Endothelial cell of umbilical vein (primary cell): ENCODE data around the gene LZTS3. TPM values are rescaled to one million over a fixed set of nuclear protein-coding genes. Genes with fewer than 3 reads are reported as not detected.

Source experiments
- BruUV-seq: library from RNA; stranded (reverse); fragments of 400-500 nt; replicated peaks from 2 replicates; lab custom pipeline; 2021; lab: Mats Ljungman, UMichigan
- CTCF ChIA-PET: fragments of 300-600, 350-600 bp; sonication (Branson Sonifier 250); formaldehyde crosslinking; loops from one replicate; lab custom pipeline; 2021; ENCODE audit warnings: antibody characterized with exemption, inconsistent platforms; lab: Charles Lee
- POLR2A ChIA-PET: fragments of 300-600, 350-600 bp; sonication (Branson Sonifier 250); formaldehyde crosslinking; loops from one replicate; lab custom pipeline; 2021; ENCODE audit warnings: antibody characterized with exemption, inconsistent platforms; lab: Charles Lee
- DNase-seq: peaks from one replicate; pipeline ENCODE4 v3.0.0-alpha.2; 2011; ENCODE audit warnings: low read depth, low spot score
- FAIRE-seq: peaks from 2 replicates; lab custom pipeline; 2011; peaks lifted over from hg19 to GRCh38; lab: Jason Lieb, UNC
- H2AFZ ChIP-seq: 2 replicates; pipeline ENCODE4 v1.6.0; 2012; ENCODE audit warnings: low read depth, low read length, control low read depth, inconsistent platforms
- H3K27ac ChIP-seq: 2 replicates; pipeline ENCODE4 v1.5.1; 2011; ENCODE audit warnings: low read depth, mild to moderate bottlenecking, control low read depth, low read length, moderate library complexity; ENCODE audit not compliant: insufficient read depth
- H3K27me3 ChIP-seq, 2 experiments: 2 replicates each; pipeline versions ENCODE4 v1.6.0 to v1.6.1; 2011; ENCODE audit warnings: low read length in 2 of 2, mixed read lengths in 1 of 2; ENCODE audit not compliant: control insufficient read depth in 2 of 2, insufficient read depth in 2 of 2
- H3K36me3 ChIP-seq, 2 experiments: 2 replicates in 1 of 2; 3 replicates in 1 of 2; pipeline ENCODE4 v1.5.1; 2011; ENCODE audit warnings: low read length in 2 of 2, mild to moderate bottlenecking in 1 of 2, moderate library complexity in 1 of 2; ENCODE audit not compliant: control insufficient read depth in 2 of 2, insufficient read depth in 2 of 2; ENCODE audit errors: extremely low read depth in 1 of 2
- H3K4me1 ChIP-seq: 3 replicates; pipeline ENCODE4 v1.5.1; 2011; ENCODE audit warnings: mild to moderate bottlenecking, low read length; ENCODE audit not compliant: control insufficient read depth, insufficient read depth; ENCODE audit errors: extremely low read depth
- H3K4me2 ChIP-seq: 2 replicates; pipeline ENCODE4 v1.6.1; 2011; ENCODE audit warnings: low read length, control low read depth, mixed read lengths; ENCODE audit not compliant: insufficient read depth
- H3K4me3 ChIP-seq, 3 experiments: fragments of 200-600 bp in 1 of 3; sonication (generic), shearing (Covaris generic) in 1 of 3; replicated peaks in 1 of 3; 2 replicates each; pipeline ENCODE4 v1.5.1; 2011 to 2016; ENCODE audit warnings: control low read depth in 3 of 3, low read length in 3 of 3, mild to moderate bottlenecking in 2 of 3, inconsistent platforms in 1 of 3, low read depth in 1 of 3, moderate library complexity in 1 of 3; ENCODE audit not compliant: insufficient read depth in 1 of 3
- H3K79me2 ChIP-seq: 2 replicates; pipeline ENCODE4 v1.6.0; 2012; ENCODE audit warnings: low read length, inconsistent platforms; ENCODE audit not compliant: control insufficient read depth, insufficient read depth
- H3K9ac ChIP-seq: replicated peaks from 2 replicates; pipeline ENCODE3; 2011; ENCODE audit warnings: low read length, control low read depth; ENCODE audit not compliant: insufficient read depth; ENCODE audit errors: extremely low read depth
- H3K9me1 ChIP-seq: replicated peaks from 3 replicates; pipeline ENCODE4 v1.6.0; 2011; ENCODE audit warnings: mild to moderate bottlenecking, low read length; ENCODE audit not compliant: control insufficient read depth, insufficient read depth; ENCODE audit errors: extremely low read depth
- H3K9me3 ChIP-seq: replicated peaks from 2 replicates; pipeline ENCODE4 v1.5.1; 2012; ENCODE audit warnings: low read length, inconsistent platforms; ENCODE audit not compliant: control insufficient read depth, insufficient read depth
- H4K20me1 ChIP-seq: replicated peaks from 2 replicates; pipeline ENCODE3; 2011; ENCODE audit warnings: mild to moderate bottlenecking, low read length; ENCODE audit not compliant: control insufficient read depth, insufficient read depth; ENCODE audit errors: extremely low read depth
- EZH2 ChIP-seq: IDR thresholded peaks from 2 replicates; pipeline ENCODE4 v1.6.1; 2012; ENCODE audit warnings: borderline replicate concordance, low read depth, mild to moderate bottlenecking, moderate library complexity, low read length, inconsistent platforms; ENCODE audit not compliant: severe bottlenecking
- FOS ChIP-seq: IDR thresholded peaks from 2 replicates; pipeline ENCODE4 v1.6.1; 2011; ENCODE audit warnings: mild to moderate bottlenecking, low read length, moderate library complexity, borderline replicate concordance; ENCODE audit not compliant: insufficient read depth
- GATA2 ChIP-seq: IDR thresholded peaks from 2 replicates; pipeline ENCODE4 v1.7.0; 2011; ENCODE audit warnings: low read depth, mild to moderate bottlenecking, moderate library complexity, mixed read lengths, low read length; ENCODE audit not compliant: insufficient read length, insufficient read depth
- JUN ChIP-seq: IDR thresholded peaks from 2 replicates; pipeline ENCODE4 v1.6.1; 2011; ENCODE audit warnings: borderline replicate concordance, low read depth; ENCODE audit not compliant: insufficient read length, insufficient read depth
- MYC ChIP-seq: IDR thresholded peaks from one replicate; pipeline ENCODE4 v1.6.1; 2011; ENCODE audit warnings: mild to moderate bottlenecking, low read depth, low read length
- POLR2A ChIP-seq: IDR thresholded peaks from 2 replicates; pipeline ENCODE4 v1.6.1; 2012; ENCODE audit warnings: low read depth, mild to moderate bottlenecking, control low read depth, low read length
- POLR2AphosphoS5 ChIP-seq: IDR thresholded peaks from 2 replicates; pipeline ENCODE4 v1.6.1; 2012; ENCODE audit warnings: low read depth, mild to moderate bottlenecking, control low read depth, low read length, moderate library complexity; ENCODE audit not compliant: insufficient read depth
- dilution Hi-C: fragments of 300-500 bp; cut with MboI; formaldehyde crosslinking; loops from one replicate; pipeline ENCODE4 v1.15.0; 2019; ENCODE audit warnings: low sequenced_read_pairs; ENCODE audit not compliant: extremely low pct_ligation_motif_present
- intact Hi-C: fragments of 100-400 bp; cut with micrococcal nuclease; formaldehyde crosslinking; loops from one replicate; pipeline ENCODE4 v1.10.0; 2022
- polyA plus RNA-seq, 4 experiments: library from polyadenylated mRNA; depleted of rRNA in 3 of 4; stranded (reverse) in 3 of 4; unstranded in 1 of 4; fragments of >200 nt; gene quantifications; 2 replicates each; pipeline versions ENCODE4 v1.2.1 to v1.2.3, GENCODE V29; 2011 to 2012; ENCODE audit warnings: missing spikeins in 1 of 4
- total RNA-seq: library from RNA; stranded (reverse); gene quantifications from 2 replicates; pipeline ENCODE4 v1.2.3, GENCODE V29; 2021
- TF ChIP-seq, protein P1 (sequence below), 2 donors: IDR thresholded peaks; 1 replicate in 1 of 2; 2 replicates in 1 of 2; pipeline ENCODE4 v1.5.1; 2011; ENCODE audit warnings: low read length in 2 of 2, mild to moderate bottlenecking in 2 of 2, moderate library complexity in 2 of 2, control low read depth in 1 of 2, inconsistent platforms in 1 of 2, low read depth in 1 of 2; ENCODE audit not compliant: insufficient read depth in 1 of 2; ENCODE audit errors: extremely low read depth in 1 of 2
- TF ChIP-seq, protein P2 (sequence below): IDR thresholded peaks from 2 replicates; pipeline ENCODE4 v1.6.1; 2011; ENCODE audit not compliant: insufficient read depth, insufficient read length

Gene LZTS3
- total and polyA plus RNA-seq, 2 donors (not counting 3 experiments of a cell fraction or from before 2014, with no cell fraction given), result 4.5 to 5.7 TPM

DNA sequence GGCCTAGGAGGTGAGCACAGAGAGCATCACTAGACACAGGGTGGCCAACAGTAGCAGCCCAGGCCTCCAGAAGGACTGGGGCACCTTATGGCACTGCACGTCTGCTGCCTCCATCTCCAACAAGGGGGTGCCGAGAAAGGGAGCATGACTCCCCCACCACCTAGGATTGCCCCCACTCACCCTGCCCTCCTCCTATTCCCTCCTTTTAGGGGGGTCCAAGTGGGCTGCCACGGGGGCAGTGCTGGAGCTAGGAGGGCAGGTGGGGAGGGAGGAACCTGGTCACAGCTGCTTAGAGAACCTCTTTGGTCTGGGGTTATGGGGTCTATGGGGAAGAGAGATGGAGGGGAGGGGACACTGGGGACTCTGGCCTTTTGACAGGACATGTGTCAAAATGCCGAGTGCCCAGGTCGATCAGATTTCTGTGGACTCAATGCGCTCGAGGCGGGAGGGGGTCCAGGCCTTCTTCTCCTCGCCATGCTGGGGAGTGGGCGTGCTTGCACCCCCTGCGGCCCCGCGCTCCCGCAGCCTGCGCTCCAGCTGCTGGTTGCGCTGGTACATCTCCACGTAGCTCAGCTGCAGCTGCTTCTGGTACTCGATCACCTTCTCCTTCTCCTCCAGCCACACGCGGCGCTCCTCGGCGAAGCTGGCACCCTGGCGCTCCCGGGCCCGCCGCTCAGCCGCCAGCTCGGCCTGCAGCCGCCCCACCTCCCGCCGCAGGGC is 9.1 kb downstream of the LZTS3 start:
- H3K4me2 ChIP-seq, result no peak overlapping the region

More for the DNA sequence above, 9.1 kb downstream of the LZTS3 start:
- ChIA-PET CTCF (no interaction called here), POLR2A (interaction anchor here (0.6 kb wide), 1 partner anchor 8 kb away, joined by 5 read pairs; no protein-coding TSS in a partner anchor)
- dilution Hi-C loops (no loop called here), intact Hi-C loops (no loop called here)
- peaks cover 10 to 16% of the 10 kb centered on the region in 2 experiments for H3K27me3 ChIP-seq
- no peak for FAIRE-seq
- no peak overlapping the region for H3K27ac ChIP-seq
- DNase-seq, result no peak
- TF ChIP-seq, protein P1, sequence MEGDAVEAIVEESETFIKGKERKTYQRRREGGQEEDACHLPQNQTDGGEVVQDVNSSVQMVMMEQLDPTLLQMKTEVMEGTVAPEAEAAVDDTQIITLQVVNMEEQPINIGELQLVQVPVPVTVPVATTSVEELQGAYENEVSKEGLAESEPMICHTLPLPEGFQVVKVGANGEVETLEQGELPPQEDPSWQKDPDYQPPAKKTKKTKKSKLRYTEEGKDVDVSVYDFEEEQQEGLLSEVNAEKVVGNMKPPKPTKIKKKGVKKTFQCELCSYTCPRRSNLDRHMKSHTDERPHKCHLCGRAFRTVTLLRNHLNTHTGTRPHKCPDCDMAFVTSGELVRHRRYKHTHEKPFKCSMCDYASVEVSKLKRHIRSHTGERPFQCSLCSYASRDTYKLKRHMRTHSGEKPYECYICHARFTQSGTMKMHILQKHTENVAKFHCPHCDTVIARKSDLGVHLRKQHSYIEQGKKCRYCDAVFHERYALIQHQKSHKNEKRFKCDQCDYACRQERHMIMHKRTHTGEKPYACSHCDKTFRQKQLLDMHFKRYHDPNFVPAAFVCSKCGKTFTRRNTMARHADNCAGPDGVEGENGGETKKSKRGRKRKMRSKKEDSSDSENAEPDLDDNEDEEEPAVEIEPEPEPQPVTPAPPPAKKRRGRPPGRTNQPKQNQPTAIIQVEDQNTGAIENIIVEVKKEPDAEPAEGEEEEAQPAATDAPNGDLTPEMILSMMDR (IDR thresholded peaks at IDR 0.05; ENCODE audit: extremely low read depth in 1 of 2, insufficient read depth in 1 of 2, low read depth in 1 of 2, low read length in 2 of 2), result no peak
- no peak for TF ChIP-seq POLR2AphosphoS5
- no peak for TF ChIP-seq FOS
- TF ChIP-seq, protein P2, sequence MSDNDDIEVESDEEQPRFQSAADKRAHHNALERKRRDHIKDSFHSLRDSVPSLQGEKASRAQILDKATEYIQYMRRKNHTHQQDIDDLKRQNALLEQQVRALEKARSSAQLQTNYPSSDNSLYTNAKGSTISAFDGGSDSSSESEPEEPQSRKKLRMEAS, result no peak
- no peak for TF ChIP-seq POLR2A
- TF ChIP-seq MYC, result no peak
- no peak for TF ChIP-seq JUN
- TF ChIP-seq GATA2, result no peak
- TF ChIP-seq EZH2, result no peak
- H3K9me3 ChIP-seq, result no peaks in the 10 kb centered on the region
- H3K36me3 ChIP-seq, result no peaks in the 10 kb centered on the region
- H2AFZ ChIP-seq, result no peak overlapping the region
- H3K79me2 ChIP-seq, result peaks cover 5% of the 10 kb centered on the region
- no peak overlapping the region for H3K4me3 ChIP-seq
- no TSS peak for BruUV-seq
- no peaks in the 10 kb centered on the region for H3K4me1 ChIP-seq
- no peaks in the 10 kb centered on the region for H3K9me1 ChIP-seq
- no peaks in the 10 kb centered on the region for H4K20me1 ChIP-seq
- H3K9ac ChIP-seq, result no peak overlapping the region
